ENCODE measurements around the gene NKRF.
"Not testable (repeated sequence)": the region's sequence is repeated elsewhere in the genome, so short reads cannot be mapped to it uniquely, and the experiment has no call there.

NKRF gene

GRCh38 chrX:119606280-119607017 is at the start of gene NKRF:
TSS of gene NKRF (minus strand) at chrX:119606424.
- peak; percentile 85 to 94 for DNase-seq

- DNase-seq, result peak; percentile 40 to 78
These were observed 48.9 kb upstream of the NKRF start for GRCh38 chrX:119655125-119655524.

GRCh38 chrX:119654112-119654531 is 47.9 kb upstream of the NKRF start:
- DNase-seq, result peak; percentile 6 to 79

- DNase-seq, result no peak
These were observed 42.2 kb upstream of the NKRF start for GRCh38 chrX:119648421-119648775.

GRCh38 chrX:119647552-119648420 is 41.6 kb upstream of the NKRF start:
- DNase-seq, result no peak

- no peak for DNase-seq
These were observed 40.9 kb upstream of the NKRF start for GRCh38 chrX:119647089-119647488.

GRCh38 chrX:119646515-119646914 is 40.3 kb upstream of the NKRF start:
- DNase-seq, result no peak

- no peak for DNase-seq
These were observed 37.5 kb upstream of the NKRF start for GRCh38 chrX:119643696-119644095.

- peak; percentile 15 to 16 for DNase-seq
These were observed 34.5 kb upstream of the NKRF start for GRCh38 chrX:119640731-119641170.

GRCh38 chrX:119638725-119639471 is 32.7 kb upstream of the NKRF start:
- peak; percentile 59 to 79 for DNase-seq

- not testable (repeated sequence) for DNase-seq
These were observed 31.2 kb upstream of the NKRF start for GRCh38 chrX:119637421-119637820.

GRCh38 chrX:119636419-119636818 is 30.2 kb upstream of the NKRF start:
- DNase-seq, result no peak

GRCh38 chrX:119635799-119636198 is 29.6 kb upstream of the NKRF start:
- DNase-seq, result no peak

GRCh38 chrX:119635179-119635578 is 29.0 kb upstream of the NKRF start:
- DNase-seq, result no peak

- no peak for DNase-seq
These were observed 19.6 kb upstream of the NKRF start for GRCh38 chrX:119625843-119626242.

- no peak for DNase-seq
These were observed 18.9 kb upstream of the NKRF start for GRCh38 chrX:119624951-119625668.

GRCh38 chrX:119624417-119624816 is 18.2 kb upstream of the NKRF start:
- DNase-seq, result no peak

GRCh38 chrX:119622356-119623232 is 16.4 kb upstream of the NKRF start:
- DNase-seq, result peak in 1 of 2 donors; percentile 37

GRCh38 chrX:119618439-119618838 is 12.2 kb upstream of the NKRF start:
- peak in 1 of 2 donors; percentile 39 for DNase-seq

- DNase-seq, result peak in 1 of 2 donors; percentile 21
These were observed 11.4 kb upstream of the NKRF start for GRCh38 chrX:119617517-119618164.

- no peak for DNase-seq
These were observed 8.6 kb upstream of the NKRF start for GRCh38 chrX:119614776-119615175.
